ENCODE measurements around the gene VAPA. TPM values are rescaled to one million over a fixed set of nuclear protein-coding genes. Genes with fewer than 3 reads are reported as not detected.

The VAPA gene
- total RNA-seq, 2 experiments from 2014 or later, result 150 to 159 TPM

DNA sequence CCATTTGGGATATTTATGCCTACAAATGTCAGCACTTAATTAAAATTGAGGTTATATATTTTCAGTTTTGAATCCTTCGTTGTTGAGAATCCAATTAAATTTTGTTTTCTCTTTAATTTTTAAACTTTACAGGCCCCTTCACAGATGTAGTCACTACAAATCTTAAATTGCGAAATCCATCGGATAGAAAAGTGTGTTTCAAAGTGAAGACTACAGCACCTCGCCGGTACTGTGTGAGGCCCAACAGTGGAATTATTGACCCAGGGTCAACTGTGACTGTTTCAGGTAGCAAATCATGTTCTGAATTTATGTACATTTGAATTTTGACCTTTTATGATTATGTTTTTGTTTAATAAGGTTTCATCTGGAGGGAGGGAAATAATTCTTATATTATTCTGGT, 17.9 kb downstream of the VAPA start:
- peaks cover 43% of the 10 kb centered on the region for H3K4me1 Mint-ChIP-seq (ENCODE audit: low read depth)
- DNase-seq, result no peak
- peaks cover 22% of the 10 kb centered on the region for H3K36me3 Mint-ChIP-seq (ENCODE audit: low read depth)
- H3K4me3 Mint-ChIP-seq, result no peak overlapping the region
- intact Hi-C loops (cut with micrococcal nuclease), result no loop called here
- no peak overlapping the region for H3K27ac Mint-ChIP-seq
- H3K9me3 Mint-ChIP-seq, result no peaks in the 10 kb centered on the region
- no peaks in the 10 kb centered on the region for H3K27me3 Mint-ChIP-seq (ENCODE audit: low read depth)
- CTCF ChIA-PET, result no interaction called here

DNA sequence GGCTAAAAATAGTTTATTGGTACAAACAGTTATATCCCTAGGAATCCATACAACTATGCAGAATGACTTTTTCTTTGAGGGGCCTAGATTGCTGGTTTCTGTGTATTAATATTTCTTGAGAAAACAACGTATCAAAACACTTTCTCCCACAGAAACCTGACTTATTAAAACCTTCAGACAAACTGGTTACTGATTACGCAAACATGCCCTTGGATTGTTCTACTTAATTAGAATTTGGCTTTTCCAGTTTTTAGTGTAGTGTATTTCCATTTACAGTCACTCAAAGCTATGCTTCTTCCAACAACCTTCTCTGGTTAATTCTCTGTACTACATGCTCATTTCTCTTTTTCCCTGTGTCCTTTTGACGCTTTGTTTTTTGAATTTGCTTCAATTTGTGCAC, 20.0 kb downstream of the VAPA start:
- DNase-seq, result no peak
- H3K4me3 Mint-ChIP-seq, result no peak overlapping the region

DNA sequence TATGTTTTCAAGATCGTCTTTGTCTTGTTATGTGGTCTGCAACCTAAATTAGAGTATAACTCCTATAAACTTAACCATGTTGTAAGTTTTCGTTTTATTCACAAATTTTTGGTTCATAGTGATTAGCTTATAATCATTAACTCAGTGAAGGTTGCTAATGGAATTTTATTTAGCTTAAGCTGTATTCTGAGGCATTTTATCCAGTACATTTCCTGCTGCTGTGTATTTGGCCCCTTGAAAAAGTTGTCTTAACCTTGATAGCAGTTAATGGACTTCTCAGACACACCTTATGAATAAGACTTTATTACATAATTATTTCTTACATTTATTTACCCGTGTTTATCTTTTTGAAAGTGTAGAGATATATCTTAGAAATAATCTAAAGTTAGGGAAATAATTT, 20.5 kb downstream of the VAPA start:
- Mint-ChIP-seq H3K27me3 (ENCODE audit: low read depth) (no peaks in the 10 kb centered on the region), H3K36me3 (ENCODE audit: low read depth) (peaks cover 28% of the 10 kb centered on the region), H3K4me3 (no peak overlapping the region), H3K9me3 (no peaks in the 10 kb centered on the region), H3K4me1 (ENCODE audit: low read depth) (peaks cover 22% of the 10 kb centered on the region), H3K27ac (peak overlapping the region; percentile 65)
- DNase-seq, result no peak
- CTCF ChIA-PET, result no interaction called here
- intact Hi-C loops (cut with micrococcal nuclease), result no loop called here

More for the DNA sequence above, 20.0 kb downstream of the VAPA start:
- CTCF ChIA-PET, result no interaction called here
- peaks cover 28% of the 10 kb centered on the region for H3K36me3 Mint-ChIP-seq (ENCODE audit: low read depth)
- peak overlapping the region; percentile 65 for H3K27ac Mint-ChIP-seq
- H3K9me3 Mint-ChIP-seq, result no peaks in the 10 kb centered on the region
- H3K27me3 Mint-ChIP-seq (ENCODE audit: low read depth), result no peaks in the 10 kb centered on the region
- peaks cover 26% of the 10 kb centered on the region for H3K4me1 Mint-ChIP-seq (ENCODE audit: low read depth)
- intact Hi-C loops (cut with micrococcal nuclease), result no loop called here

DNA sequence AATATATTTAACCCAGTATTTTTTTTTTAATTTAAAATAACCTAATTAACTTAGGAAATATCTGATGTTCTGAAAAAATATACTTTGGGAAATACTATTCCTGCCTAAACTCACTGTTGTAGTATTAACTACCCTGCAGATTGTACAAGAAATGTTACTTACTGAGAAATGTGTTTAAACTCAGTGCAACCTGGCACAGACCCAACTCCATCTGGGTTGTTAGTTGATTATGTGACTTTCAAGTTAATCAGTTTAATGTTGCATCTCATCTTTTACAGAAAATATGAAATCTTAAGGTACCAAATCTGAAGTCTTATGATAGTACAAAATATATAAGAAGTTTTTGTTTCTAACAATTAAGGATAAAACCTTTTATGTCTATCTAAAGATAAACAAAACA, 27.3 kb downstream of the VAPA start:
- peaks cover 3% of the 10 kb centered on the region for H3K4me1 Mint-ChIP-seq (ENCODE audit: low read depth)
- no peak overlapping the region for H3K27ac Mint-ChIP-seq
- no peaks in the 10 kb centered on the region for H3K9me3 Mint-ChIP-seq
- no peak for DNase-seq
- H3K4me3 Mint-ChIP-seq, result no peak overlapping the region
- no peaks in the 10 kb centered on the region for H3K27me3 Mint-ChIP-seq (ENCODE audit: low read depth)
- H3K36me3 Mint-ChIP-seq (ENCODE audit: low read depth), result peaks cover 36% of the 10 kb centered on the region
- CTCF ChIA-PET, result no interaction called here
- intact Hi-C loops (cut with micrococcal nuclease), result no loop called here

DNA sequence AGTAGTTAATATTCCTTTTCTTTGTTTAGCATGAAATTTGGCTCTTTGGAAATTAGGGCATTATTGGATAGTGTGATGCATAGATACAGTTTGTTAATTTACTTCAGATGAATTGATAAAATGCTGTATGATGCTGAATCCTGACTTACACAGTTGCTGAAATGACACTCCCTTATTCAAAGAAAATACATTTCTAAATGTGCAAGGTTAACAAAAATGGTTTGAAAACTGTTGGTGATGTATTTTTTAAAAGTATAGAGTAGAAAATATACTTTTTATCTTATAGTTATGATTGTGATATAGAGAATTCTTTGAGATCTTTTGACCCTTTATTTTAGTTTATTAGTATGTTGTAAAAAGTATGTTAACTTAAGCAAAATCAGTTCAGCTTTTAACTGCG, 27.8 kb downstream of the VAPA start:
- Mint-ChIP-seq H3K4me3 (no peak overlapping the region), H3K27me3 (ENCODE audit: low read depth) (no peaks in the 10 kb centered on the region), H3K9me3 (no peaks in the 10 kb centered on the region), H3K36me3 (ENCODE audit: low read depth) (peaks cover 35% of the 10 kb centered on the region), H3K27ac (no peak overlapping the region), H3K4me1 (ENCODE audit: low read depth) (peaks cover 3% of the 10 kb centered on the region)
- no peak for DNase-seq
- intact Hi-C loops (cut with micrococcal nuclease), result no loop called here
- CTCF ChIA-PET, result interaction anchor here (0.6 kb wide), 1 partner anchor 283 kb away, joined by 3 read pairs; no protein-coding TSS in a partner anchor

DNA sequence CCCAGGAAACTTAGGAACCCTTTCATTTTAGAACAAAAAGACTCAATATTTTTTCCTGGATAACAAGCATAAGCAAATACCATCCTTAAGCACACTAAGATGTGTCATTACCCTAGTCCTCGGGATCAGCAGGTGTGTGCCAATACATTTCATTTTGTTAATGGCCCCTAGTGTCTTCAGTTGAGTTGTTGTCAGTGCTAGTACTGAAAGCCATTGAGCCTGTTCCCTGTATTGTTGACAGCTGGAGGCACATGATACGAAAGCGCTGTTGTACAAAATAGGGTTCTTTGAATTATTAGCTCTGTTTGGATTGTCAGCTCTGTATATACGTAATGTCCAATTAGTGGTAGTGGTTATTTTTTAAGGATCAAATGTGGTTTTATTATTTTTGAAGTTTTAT, 29.5 kb downstream of the VAPA start:
- no peak overlapping the region for H3K4me3 Mint-ChIP-seq
- no peak overlapping the region for H3K27ac Mint-ChIP-seq
- peaks cover 3% of the 10 kb centered on the region for H3K4me1 Mint-ChIP-seq (ENCODE audit: low read depth)
- H3K27me3 Mint-ChIP-seq (ENCODE audit: low read depth), result no peaks in the 10 kb centered on the region
- DNase-seq, result no peak
- no peaks in the 10 kb centered on the region for H3K9me3 Mint-ChIP-seq
- intact Hi-C loops (cut with micrococcal nuclease), result no loop called here
- CTCF ChIA-PET, result interaction anchor here (1.2 kb wide), 1 partner anchor 18 kb away, joined by 4 read pairs; no protein-coding TSS in a partner anchor
- H3K36me3 Mint-ChIP-seq (ENCODE audit: low read depth), result peaks cover 28% of the 10 kb centered on the region

DNA sequence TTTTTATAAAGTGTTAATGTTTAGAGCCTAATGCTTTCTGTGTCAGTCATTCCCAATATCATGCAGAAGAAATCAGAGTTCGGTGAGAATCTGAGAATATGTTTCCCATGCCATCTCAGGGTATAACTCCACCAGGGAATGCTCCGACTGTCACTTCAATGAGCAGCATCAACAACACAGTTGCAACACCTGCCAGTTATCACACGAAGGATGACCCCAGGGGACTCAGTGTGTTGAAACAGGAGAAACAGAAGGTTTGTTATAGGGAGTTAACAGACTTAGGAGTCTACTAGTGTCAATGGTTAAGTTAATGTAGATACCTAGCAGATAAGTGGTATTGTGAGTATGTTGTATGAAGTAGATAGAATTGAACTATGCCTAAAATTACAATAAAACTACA, 31.0 kb downstream of the VAPA start:
- CTCF ChIA-PET, result no interaction called here
- Mint-ChIP-seq H3K27ac (no peak overlapping the region), H3K27me3 (ENCODE audit: low read depth) (no peaks in the 10 kb centered on the region), H3K9me3 (no peaks in the 10 kb centered on the region), H3K4me1 (ENCODE audit: low read depth) (peaks cover 3% of the 10 kb centered on the region), H3K4me3 (no peak overlapping the region), H3K36me3 (ENCODE audit: low read depth) (peaks cover 27% of the 10 kb centered on the region)
- no peak for DNase-seq
- intact Hi-C loops (cut with micrococcal nuclease), result no loop called here

DNA sequence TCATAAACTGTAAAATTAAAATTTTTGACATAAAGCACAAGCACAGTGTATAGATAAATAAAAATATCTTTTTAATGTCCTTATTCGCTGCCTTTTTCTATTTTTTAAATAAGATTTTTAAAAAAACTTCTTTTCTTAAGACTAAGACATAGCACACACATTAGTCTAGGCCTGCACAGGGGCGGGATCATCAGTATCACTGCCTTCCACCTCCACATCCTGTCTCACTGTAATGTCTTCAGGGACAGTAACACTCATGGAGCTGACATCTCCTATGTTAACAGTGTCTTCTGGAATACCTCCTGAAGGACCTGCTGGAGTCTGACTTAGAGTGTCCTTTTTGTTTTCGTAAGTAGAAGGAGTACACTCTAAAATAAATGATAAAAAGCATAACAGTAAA, 33.0 kb downstream of the VAPA start:
- no peaks in the 10 kb centered on the region for H3K9me3 Mint-ChIP-seq
- CTCF ChIA-PET, result interaction anchor here (0.6 to 1.0 kb wide), 2 partner anchors 52 to 263 kb away, joined by 3 read pairs; no protein-coding TSS in a partner anchor
- H3K36me3 Mint-ChIP-seq (ENCODE audit: low read depth), result peaks cover 27% of the 10 kb centered on the region
- no peaks in the 10 kb centered on the region for H3K4me1 Mint-ChIP-seq (ENCODE audit: low read depth)
- DNase-seq, result no peak
- no peaks in the 10 kb centered on the region for H3K27me3 Mint-ChIP-seq (ENCODE audit: low read depth)
- H3K27ac Mint-ChIP-seq, result no peak overlapping the region
- intact Hi-C loops (cut with micrococcal nuclease), result no loop called here
- no peak overlapping the region for H3K4me3 Mint-ChIP-seq

DNA sequence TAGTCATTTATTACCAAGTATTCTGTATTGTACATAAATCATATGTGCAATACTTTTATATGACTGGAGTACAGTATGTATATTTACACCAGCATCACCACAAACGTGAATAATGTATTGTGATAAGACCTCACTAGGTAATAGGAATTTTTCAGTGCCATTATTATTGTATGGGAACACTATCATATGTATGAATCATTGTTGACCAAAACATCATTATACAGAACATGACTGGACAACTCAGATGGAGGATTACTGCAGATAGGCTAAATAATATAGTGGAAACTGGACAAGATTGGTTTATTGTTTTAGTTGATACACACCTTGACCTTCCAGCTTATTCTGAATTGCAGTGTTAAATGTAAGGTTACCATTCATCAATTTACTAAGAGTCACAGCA, 33.4 kb downstream of the VAPA start:
- no peak for DNase-seq
- Mint-ChIP-seq H3K4me1 (ENCODE audit: low read depth) (no peaks in the 10 kb centered on the region), H3K4me3 (no peak overlapping the region), H3K9me3 (no peaks in the 10 kb centered on the region), H3K36me3 (ENCODE audit: low read depth) (peaks cover 28% of the 10 kb centered on the region), H3K27ac (no peak overlapping the region), H3K27me3 (ENCODE audit: low read depth) (no peaks in the 10 kb centered on the region)
- CTCF ChIA-PET, result no interaction called here
- intact Hi-C loops (cut with micrococcal nuclease), result no loop called here

DNA sequence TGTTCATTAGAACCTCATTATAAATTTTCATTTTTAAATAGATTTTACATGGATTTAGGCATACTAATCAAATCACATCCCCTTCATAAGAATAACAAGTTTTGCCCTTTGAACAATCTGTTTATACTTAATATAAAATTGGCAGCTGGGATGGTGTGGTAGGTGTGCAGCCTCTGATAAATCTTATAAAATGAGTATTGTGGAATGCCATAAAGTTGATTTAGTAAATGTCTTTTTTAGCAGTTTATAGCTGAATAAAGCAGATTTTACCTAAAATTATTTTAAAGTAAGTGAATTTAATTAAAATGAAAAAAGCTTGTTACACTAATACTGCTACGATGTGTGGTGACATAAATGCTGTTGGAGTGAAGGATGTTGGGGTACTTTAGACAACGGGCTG, 35.5 kb downstream of the VAPA start:
- Mint-ChIP-seq H3K27ac (no peak overlapping the region), H3K4me1 (ENCODE audit: low read depth) (no peaks in the 10 kb centered on the region), H3K36me3 (ENCODE audit: low read depth) (peaks cover 29% of the 10 kb centered on the region), H3K9me3 (no peaks in the 10 kb centered on the region), H3K4me3 (no peak overlapping the region), H3K27me3 (ENCODE audit: low read depth) (no peaks in the 10 kb centered on the region)
- intact Hi-C loops (cut with micrococcal nuclease), result no loop called here
- CTCF ChIA-PET, result interaction anchor here (1.2 kb wide), 1 partner anchor 22 kb away, joined by 3 read pairs; no protein-coding TSS in a partner anchor
- no peak for DNase-seq

DNA sequence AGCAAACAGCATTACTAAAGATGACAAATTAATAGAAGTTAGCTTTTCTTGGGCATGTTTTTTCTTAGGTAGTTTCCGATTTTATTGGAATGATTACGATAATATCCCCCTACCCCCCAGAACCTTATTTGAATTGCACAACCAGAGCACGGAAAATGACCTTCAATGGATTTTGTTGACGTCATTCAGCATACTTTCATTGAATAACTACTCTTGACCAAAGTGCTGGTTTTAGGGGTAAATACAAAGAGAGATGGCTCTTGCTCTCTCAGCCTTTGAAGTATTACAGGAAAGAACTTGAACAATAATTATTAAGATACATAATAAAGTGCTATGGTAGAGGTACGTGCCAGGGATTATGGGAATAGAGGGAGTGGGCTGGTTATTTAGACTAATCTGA, 36.0 kb downstream of the VAPA start:
- Mint-ChIP-seq H3K36me3 (ENCODE audit: low read depth) (peaks cover 26% of the 10 kb centered on the region), H3K9me3 (no peaks in the 10 kb centered on the region), H3K27me3 (ENCODE audit: low read depth) (no peaks in the 10 kb centered on the region), H3K27ac (no peak overlapping the region), H3K4me1 (ENCODE audit: low read depth) (no peaks in the 10 kb centered on the region), H3K4me3 (no peak overlapping the region)
- DNase-seq, result no peak
- intact Hi-C loops (cut with micrococcal nuclease), result loop anchor here (2.0 to 10.0 kb wide), 2 partner anchors 35 to 175 kb away; partner anchors contain the start of gene VAPA
- CTCF ChIA-PET, result no interaction called here

DNA sequence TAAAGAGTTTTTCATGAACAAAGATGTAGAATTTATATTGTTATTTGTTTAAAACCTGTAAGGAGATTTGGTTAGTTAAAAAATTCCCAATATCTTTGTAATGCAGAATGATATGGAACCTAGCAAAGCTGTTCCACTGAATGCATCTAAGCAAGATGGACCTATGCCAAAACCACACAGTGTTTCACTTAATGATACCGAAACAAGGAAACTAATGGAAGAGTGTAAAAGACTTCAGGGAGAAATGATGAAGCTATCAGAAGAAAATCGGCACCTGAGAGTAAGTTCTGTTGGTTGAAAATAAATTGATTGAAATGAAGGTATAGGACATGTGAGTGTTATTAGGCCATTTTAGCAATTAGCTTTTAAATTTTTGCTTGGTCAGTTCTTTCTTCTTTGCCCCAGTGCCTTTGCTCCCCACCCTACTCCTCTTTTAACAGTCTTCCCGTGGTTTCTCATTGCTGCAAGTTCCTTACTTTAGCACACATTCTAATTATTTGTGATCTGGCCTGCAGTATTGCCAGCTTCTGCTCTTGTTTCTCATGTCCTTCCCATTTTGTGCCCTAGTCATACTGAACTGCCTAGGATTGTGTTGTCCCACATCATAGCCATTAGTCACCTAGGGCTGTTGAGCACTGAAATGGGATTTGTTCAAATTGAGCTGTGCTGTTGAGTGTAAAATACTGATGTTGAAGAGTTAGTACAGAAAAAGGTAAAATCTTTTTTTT, 36.6 kb downstream of the VAPA start:
- CTCF ChIA-PET, result interaction anchor here (0.7 to 1.1 kb wide), 2 partner anchors 37 to 338 kb away, joined by 3 read pairs; partner anchors contain the start of gene VAPA
- Mint-ChIP-seq H3K27me3 (ENCODE audit: low read depth) (no peaks in the 10 kb centered on the region), H3K4me3 (no peak overlapping the region), H3K4me1 (ENCODE audit: low read depth) (no peaks in the 10 kb centered on the region), H3K27ac (no peak overlapping the region), H3K9me3 (no peaks in the 10 kb centered on the region), H3K36me3 (ENCODE audit: low read depth) (peaks cover 24% of the 10 kb centered on the region)
- intact Hi-C loops (cut with micrococcal nuclease), result loop anchor here (2.0 to 10.0 kb wide), 2 partner anchors 36 to 176 kb away; partner anchors contain the start of gene VAPA
- no peak for DNase-seq

Measured in activated naive CD4-positive, alpha-beta T cell treated with anti-CD3 and anti-CD28 coated beads for 36 hours (primary cell).